ENCODE measurements around the gene SHC2.

SHC2 gene

GRCh38 chr19:439167-439900 is 21.5 kb downstream of the SHC2 start:
- ChIA-PET CTCF (no interaction called here), POLR2A (no interaction called here)
- no peak for DNase-seq (ENCODE audit: extremely low spot score)
- TF ChIP-seq SP1 (IDR thresholded peaks at IDR 0.05): no peak
- no peak for TF ChIP-seq BHLHE40 (IDR thresholded peaks at IDR 0.05; ENCODE audit: borderline replicate concordance)
- no peak for TF ChIP-seq FOXA1 (IDR thresholded peaks at IDR 0.05)
- no peak for TF ChIP-seq HDGF (IDR thresholded peaks at IDR 0.05; ENCODE audit: borderline replicate concordance)

GRCh38 chr19:438416-438958 is 22.3 kb downstream of the SHC2 start:
- ChIA-PET POLR2A (no interaction called here), CTCF (no interaction called here)
- no peak for TF ChIP-seq PKNOX1 (IDR thresholded peaks at IDR 0.05)
- no peak for DNase-seq (ENCODE audit: extremely low spot score)

GRCh38 chr19:437041-437440 is 23.8 kb downstream of the SHC2 start:
- no peak for DNase-seq (ENCODE audit: extremely low spot score)
- CTCF ChIA-PET: no interaction called here
- POLR2A ChIA-PET: no interaction called here
- TF ChIP-seq SP1 (IDR thresholded peaks at IDR 0.05): no peak
- no peak for TF ChIP-seq ARNT (IDR thresholded peaks at IDR 0.05)

GRCh38 chr19:436413-436950 is 24.4 kb downstream of the SHC2 start:
- TF ChIP-seq PKNOX1 (IDR thresholded peaks at IDR 0.05) (no peak), FOXA1 (IDR thresholded peaks at IDR 0.05) (no peak), HDGF (IDR thresholded peaks at IDR 0.05; ENCODE audit: borderline replicate concordance) (no peak), BHLHE40 (IDR thresholded peaks at IDR 0.05; ENCODE audit: borderline replicate concordance) (no peak), CTBP1 (IDR thresholded peaks at IDR 0.05; ENCODE audit: borderline replicate concordance) (no peak), ARNT (IDR thresholded peaks at IDR 0.05) (no peak), ELF4 (IDR thresholded peaks at IDR 0.05) (no peak), SUZ12 (IDR thresholded peaks at IDR 0.05) (no peak), ZNF384 (IDR thresholded peaks at IDR 0.05) (no peak)
- DNase-seq (ENCODE audit: extremely low spot score): no peak
- CTCF ChIA-PET: no interaction called here
- POLR2A ChIA-PET: no interaction called here

- POLR2A ChIA-PET: no interaction called here
- CTCF ChIA-PET: no interaction called here
- DNase-seq (ENCODE audit: extremely low spot score): no peak
- TF ChIP-seq PKNOX1 (IDR thresholded peaks at IDR 0.05): no peak
- no peak for TF ChIP-seq NFRKB (IDR thresholded peaks at IDR 0.05)
- TF ChIP-seq L3MBTL2 (conservative IDR thresholded peaks at IDR 0.05): no peak
- TF ChIP-seq TARDBP (IDR thresholded peaks at IDR 0.05): no peak
- no peak for TF ChIP-seq ELF4 (IDR thresholded peaks at IDR 0.05)
- TF ChIP-seq SP1 (IDR thresholded peaks at IDR 0.05): no peak
- no peak for TF ChIP-seq BHLHE40 (IDR thresholded peaks at IDR 0.05; ENCODE audit: borderline replicate concordance)
- no peak for TF ChIP-seq CTBP1 (IDR thresholded peaks at IDR 0.05; ENCODE audit: borderline replicate concordance)
- no peak for TF ChIP-seq LEF1 (IDR thresholded peaks at IDR 0.05; ENCODE audit: borderline replicate concordance)
- no peak for TF ChIP-seq ZNF384 (IDR thresholded peaks at IDR 0.05)
- no peak for TF ChIP-seq ARNT (IDR thresholded peaks at IDR 0.05)
- no peak for TF ChIP-seq SUZ12 (IDR thresholded peaks at IDR 0.05)
Observed at GRCh38 chr19:435707-436412, 25.0 kb downstream of the SHC2 start.

GRCh38 chr19:435056-435706 is 25.7 kb downstream of the SHC2 start:
- ChIA-PET POLR2A (no interaction called here), CTCF (no interaction called here)
- TF ChIP-seq ZNF384 (IDR thresholded peaks at IDR 0.05) (no peak), NFRKB (IDR thresholded peaks at IDR 0.05) (no peak), SP1 (IDR thresholded peaks at IDR 0.05) (no peak), TARDBP (IDR thresholded peaks at IDR 0.05) (no peak), ARNT (IDR thresholded peaks at IDR 0.05) (no peak), HDGF (IDR thresholded peaks at IDR 0.05; ENCODE audit: borderline replicate concordance) (no peak), FOXK2 (IDR thresholded peaks at IDR 0.05) (no peak), BHLHE40 (IDR thresholded peaks at IDR 0.05; ENCODE audit: borderline replicate concordance) (no peak), L3MBTL2 (conservative IDR thresholded peaks at IDR 0.05) (no peak), SUZ12 (IDR thresholded peaks at IDR 0.05) (no peak), FOXA1 (IDR thresholded peaks at IDR 0.05) (no peak), FOXM1 (IDR thresholded peaks at IDR 0.05; ENCODE audit: borderline replicate concordance) (no peak)
- no peak for DNase-seq (ENCODE audit: extremely low spot score)
